Inflammatory macrophage treated with lipopolysaccharide for 4 hours (primary cell): Measurements from ENCODE around the gene AATK.

Experiments used
- DNase-seq: peaks from one replicate; pipeline ENCODE4 v3.0.0-alpha.2; 2020

The AATK gene

DNA sequence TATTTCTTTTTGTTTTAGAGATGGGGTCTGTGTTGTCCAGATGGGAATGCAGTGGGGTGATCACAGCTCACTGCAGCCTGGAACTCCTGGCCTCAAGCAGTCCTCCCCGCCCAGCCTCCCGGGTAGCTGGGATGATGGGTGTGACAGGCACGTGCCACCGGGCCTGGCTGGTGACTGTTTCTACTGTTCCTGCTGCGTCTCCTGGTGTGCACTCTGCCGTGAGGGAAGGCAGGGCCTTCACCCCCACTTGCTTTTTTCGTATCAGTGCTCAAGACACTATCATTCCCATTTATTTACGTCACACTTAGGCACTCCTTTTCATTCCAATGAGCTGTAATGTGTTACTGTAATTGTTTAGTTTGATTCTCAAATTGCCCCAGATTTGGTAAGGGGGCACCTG, 26.0 kb downstream of the AATK start:
- no peak for DNase-seq

DNA sequence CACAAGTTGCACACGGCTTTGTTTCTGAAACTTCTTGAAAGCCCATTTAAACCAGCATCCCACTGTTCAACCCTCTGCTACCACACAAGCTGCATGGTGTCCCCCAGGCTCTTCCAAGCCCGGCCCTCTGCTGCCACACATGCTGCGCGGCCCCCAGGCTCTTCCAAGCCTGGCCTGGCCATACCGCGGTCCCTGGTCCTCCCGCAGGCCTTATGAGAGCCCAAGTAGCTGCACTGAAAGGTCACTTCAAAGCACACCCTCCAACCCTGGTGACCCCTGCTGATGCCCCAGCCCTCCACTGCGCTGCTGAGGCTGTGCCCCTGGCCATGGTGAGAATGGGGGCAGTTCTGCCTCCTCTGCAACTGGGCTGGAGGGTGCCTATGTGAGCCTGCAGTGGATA, 26.6 kb downstream of the AATK start:
- no peak for DNase-seq

DNA sequence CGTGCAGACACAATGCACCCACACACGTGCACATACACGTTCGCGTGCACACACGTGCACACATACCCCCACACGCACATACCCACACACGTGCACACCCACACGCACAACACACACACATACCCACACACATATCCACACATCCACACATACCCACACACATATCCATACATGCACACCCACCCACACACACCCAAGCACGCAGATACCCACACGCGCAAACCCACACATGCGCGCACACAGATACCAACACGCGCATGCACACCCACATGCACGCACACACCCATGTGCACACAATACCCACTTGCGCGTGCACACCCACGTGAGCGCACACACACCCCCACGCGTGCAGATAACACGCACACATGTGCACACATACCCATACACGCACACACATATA, 27.5 kb downstream of the AATK start:
- no peak for DNase-seq

DNA sequence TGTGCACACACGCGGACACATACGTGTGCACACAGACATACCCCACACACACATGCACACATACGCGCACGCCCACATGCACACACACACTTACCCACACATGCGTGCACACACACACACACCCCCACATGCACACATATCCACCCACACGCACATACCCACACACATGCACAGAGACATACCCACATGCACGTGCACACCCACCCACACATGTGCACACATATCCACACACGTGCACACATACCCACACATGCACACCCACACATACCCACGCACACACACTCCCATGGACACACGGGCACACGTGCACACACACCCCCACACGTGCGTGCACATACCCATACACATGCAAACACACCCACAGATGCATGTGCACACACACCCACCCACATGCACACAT, 27.9 kb downstream of the AATK start:
- DNase-seq: no peak

DNA sequence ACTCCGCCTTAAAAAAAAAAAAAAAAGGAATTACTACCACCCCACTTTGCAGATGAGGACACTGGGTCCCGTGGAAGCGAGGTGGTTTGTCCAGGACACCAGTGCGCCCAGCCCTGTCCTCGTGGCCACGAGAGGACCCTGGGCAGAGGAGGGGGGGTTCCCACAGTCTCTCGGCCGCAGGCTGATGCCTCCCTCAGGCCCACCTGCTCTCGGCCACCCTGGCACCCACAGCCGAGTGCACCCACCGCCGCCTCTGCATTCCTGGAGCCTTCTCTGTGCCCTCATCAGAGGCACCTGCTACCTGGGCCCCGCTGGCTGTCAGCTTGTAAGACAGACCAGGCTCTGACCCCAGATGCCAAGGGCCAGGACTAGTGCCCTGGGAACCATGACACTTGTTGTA, 28.8 kb downstream of the AATK start:
- DNase-seq: peak; percentile 20

DNA sequence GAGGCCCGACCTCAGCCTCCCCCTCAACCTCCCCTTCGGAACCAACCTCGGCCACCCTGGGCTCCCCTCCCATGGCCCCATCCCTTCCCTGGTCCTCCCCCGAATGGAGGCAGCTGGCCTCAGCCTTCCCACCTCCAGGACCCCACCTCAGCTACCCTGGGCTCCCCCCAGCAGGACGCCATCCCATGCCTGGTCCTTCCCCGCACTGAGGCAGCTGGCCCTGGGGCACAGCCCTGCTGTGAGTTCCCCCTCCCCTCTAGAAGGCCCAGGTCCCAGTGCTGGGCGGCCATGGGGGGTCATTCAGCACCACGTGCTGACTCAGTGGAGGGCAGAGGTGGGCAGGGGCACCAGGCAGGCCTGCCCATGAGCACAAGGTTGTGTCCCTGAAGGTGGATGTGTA, 29.7 kb downstream of the AATK start:
- no peak for DNase-seq

DNA sequence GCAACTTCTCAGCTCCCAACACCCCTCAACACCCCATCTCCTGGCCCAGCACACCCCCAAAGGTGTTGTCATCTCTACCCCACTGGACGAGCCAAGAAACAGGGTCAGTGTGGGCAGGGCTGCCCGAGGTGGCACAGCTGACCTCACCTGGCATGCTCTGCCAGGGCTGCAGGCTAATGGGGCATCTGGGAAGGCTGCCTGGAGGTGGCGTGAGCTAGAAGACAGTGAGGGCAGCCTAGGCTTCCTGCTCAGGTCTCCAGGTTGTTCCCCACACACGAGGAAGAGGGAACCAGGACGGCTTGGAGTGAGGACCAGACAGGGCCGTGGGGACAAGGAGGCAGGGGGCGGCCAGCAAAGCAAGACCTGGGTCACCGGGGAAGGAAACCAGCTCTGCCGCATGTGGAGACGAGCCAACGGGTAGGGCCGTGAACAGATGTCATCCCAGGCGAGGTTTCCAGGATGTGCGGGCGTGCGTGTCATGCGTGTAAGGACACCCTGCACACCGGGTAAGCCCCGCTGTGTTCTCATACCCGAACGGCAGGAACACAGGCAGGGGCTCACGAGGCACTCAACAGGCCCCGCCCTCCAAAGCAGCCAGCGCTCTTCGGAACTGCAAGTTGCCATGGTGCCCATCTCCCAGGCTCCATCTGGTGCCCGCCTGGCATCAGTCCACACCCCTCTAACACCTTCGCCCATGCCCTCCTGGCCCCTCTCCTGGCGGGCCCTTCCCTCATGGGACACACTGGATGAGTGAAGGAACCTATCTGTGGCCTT, 30.3 kb downstream of the AATK start:
- DNase-seq: no peak

DNA sequence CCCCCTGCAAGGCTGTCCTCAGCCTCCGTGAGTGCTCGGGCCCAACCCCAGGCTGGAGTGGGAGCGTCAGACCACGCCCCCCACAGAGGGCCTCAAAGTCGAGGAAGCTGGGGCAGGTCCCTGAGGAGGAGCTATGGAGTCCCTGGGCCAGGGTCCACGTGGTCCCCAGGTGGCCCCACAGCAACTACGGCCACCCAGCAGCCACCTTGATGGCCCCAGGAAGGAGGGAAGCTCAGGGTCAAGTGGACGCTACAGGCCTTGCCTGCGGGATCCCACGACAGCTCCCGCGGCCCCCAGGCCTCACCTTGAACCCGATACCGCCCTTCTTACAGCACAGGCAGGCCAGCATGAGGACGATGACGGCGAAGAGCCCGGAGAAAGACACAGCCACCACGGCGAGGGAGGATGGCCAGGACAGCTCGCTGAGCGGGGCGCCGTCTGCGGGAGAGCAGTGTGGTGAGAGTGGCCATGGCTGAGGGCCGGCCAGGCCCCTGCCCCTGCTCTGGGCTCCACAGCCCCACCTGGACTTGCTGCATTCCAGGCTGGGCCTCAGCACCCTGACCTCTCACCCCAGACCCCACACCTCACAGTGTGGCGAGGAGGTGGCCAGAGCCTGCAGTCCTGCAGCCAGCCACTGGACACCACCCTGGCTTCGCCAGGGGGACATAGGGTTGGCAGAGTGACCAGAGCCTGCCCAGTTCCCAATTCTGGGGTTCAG, 31.8 kb downstream of the AATK start:
- DNase-seq: no peak

DNA sequence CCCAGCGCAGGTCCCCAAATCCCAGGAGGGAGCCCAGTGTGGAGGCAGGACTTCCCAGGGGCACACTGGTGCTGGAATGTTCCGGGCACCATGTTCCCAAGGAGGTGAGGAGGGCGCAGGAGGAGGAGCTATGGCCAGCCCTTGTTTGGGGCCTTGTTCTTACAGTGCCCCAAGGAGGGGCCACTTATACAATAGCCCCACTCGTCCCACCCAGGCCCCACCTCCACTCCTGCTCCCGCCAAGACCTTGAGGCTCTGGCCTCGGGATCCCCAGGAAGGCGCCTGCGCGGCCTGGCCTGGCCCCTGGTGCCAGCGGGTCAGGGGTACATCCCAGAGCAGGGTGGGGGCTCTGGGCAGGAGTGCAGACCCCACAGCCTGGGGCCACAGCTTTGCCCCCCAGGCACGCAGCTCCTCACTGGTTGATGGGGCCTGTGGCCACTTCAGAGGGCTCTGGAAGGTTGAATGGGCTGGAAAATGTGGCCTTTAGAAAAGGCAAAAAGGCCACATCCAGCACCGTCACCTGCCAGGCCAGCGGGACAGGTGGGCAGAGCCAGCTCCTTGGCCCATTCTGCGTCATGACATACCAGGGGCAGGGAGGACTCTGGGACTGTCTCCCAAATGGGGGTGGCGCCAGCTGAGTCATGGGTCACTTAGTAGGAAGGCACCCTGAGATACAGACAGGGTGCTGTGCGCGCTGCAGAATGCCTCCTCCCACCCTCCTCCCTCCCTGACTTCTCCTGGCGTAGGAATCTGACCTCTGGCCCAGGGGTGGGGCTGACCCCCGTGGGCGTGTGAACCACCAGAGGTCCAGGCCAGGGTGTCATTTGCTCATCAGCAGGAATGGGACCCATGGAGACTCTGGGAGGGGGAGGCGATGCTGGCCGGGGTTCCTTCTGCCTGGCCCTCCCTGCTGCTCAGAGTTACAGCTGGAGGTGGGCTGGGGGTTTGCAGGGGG, 33.0 kb downstream of the AATK start:
- peak; percentile 16 for DNase-seq

DNA sequence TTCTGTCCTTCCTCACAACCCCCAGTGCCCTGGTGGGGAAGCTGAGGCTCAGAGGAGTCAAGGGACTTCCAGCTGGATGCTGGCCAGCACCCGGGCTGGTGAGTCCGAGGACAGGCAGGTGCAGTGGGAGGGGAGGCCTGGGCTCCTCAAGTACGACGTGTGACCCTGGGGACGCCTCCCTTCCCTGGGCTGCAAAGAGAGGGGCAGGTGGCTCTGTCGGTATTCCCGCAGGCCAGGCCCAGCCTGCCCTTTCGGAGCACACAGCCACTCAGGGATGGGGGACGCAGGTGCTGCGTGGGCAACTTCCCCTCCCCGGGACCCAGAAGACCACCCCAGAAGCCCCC, 33.9 kb downstream of the AATK start:
- no peak for DNase-seq

DNA sequence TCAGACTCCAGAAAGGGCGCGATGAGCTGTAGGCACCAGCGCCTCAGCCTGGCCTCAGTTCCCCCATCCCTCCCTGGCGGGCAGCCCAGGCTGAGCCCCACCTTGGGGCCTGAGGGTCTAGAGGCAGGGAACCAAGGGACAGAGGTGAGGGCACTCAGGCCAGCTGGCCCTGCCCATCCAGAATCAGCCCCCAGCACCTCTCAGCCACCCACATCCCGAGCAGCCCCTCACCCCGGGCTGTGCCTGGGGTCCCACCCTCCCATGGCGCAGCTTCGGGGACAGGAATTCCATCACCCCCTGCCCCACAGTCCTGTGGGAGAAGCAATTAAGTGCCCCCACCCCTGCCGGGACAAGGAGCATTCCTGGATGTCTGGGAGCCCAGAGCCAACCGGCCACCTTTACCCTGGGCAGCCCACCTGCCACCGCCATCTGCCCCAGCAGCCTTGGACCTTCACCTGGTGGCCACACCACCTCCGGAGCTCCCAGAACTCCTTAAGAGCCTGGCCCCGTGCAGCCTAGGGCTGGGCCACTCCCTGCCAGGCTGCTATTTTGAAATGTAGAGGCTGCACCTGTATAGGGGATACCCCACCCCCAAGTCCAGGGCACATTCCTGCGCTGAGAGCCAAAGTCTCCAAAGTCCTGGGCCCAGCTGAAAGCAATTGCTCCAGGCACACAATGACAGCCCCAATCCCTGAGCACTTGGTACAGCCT, 34.4 kb downstream of the AATK start:
- no peak for DNase-seq

DNA sequence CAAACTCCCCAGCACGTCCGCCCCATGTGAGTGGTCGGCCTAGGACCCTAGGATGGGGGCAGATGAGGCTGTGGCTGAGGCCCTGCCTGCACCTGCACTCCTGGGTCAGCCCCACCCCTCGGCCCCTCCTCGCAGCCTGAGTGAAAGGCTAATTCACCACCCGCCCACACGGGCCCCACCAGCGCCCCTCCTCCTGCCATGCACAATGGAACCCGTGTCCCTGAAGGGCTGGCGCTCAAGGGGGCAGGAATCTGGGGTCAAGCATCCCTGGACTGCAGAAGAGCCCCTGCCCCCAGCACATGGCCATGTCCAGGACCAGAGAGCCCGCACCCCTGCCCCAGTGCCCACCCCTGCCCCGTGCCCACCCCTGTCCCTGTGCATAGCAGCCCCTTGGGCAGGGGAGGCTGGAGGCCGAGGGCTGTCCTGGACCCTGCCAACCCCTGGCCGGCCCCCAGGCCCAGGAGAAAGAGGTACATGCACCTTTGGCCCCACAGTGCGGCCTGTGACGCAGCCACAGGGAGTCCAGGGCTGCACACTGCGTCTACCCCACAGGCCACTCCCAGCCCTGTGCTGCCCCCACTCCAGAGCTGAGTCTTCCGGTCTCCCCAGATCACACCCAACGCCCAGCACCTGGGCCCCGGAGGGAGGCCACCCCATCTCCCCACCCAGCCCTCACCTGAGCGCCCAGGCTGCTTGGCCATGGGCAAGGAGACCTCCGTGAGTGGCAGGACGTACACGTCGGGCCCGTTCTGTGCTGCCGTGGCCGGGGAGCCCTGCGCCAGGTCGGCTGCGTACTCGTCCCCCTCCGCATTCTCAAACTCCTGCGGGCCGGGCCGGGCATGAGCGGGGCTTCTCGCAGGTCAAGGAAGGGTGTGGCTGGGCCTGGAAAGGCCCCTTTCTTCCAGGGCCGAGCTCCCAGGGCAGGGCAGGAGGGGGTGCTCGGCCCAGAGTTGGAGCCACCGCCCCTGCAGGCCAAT, 35.3 kb downstream of the AATK start:
- no peak for DNase-seq

DNA sequence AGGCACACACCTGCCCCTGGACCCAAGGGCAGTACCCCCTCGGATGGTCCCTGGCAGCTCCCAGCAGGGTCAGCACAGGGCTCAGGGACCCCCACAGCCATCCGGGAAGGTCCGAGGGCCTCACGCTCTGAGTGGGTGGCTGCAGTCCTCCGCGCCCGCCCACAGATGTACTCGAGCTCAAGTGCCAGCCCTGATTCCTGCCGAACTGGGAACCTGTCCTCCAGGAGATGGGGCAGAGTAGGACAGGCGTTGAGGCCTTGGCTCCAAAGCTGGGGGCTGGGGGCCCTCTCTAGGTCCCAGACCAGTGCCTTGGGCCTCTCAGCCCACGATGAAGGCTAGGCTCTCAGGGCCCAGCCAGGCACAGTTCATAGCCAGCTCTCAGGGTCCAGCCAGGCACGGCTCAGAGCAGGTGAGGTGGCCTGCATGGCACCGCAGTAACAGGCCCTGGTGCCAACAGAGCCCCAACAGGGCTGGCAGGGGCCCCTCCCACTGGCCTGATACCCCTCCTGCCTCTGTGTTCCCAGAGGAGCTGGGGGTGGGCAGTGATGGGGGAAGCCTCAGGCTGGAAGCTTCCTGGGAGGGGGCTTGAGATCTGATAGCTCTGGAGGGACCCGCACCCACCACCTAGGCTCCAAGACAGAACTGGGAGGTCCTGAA, 36.2 kb downstream of the AATK start:
- DNase-seq: no peak

DNA sequence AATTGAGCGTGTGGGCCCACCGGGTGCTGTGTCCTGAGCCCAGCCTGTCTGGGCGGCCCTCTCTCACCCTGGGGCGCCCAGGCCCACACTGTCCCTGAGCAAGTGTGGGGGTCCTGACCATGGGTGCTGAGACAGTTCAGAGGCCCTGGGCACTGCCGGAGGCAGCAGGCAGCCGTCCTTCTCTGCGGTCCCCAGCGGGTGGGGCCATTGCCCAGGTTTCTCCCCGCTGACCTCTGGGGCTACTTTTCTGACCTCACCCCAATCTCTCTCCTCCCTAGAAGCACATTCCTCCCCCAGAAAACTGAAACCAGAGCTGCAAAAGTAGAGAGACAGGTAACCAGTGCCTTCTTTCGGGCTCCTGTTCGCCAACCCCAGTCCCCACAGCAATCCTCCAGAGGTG, 36.7 kb downstream of the AATK start:
- DNase-seq: no peak

DNA sequence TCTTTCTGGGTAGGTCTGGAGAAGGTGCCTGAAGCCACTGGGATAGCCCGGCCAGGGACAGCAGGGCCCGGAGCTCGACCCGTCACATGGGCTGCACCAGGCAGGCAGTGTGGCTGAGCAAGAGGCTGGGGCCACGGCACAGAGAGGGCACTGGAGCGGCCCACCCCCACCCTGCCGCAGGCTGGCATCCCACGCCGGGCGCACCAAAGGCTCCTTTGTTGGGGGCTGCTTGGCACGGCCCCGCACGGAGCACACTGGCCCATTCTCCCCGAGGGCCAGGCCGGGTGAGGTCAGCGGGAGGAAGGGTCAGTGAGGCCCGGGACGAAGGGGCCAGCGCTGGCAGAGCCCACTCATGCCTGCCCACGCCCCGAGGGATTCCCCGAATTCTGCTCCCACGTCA, 37.2 kb downstream of the AATK start:
- no peak for DNase-seq

DNA sequence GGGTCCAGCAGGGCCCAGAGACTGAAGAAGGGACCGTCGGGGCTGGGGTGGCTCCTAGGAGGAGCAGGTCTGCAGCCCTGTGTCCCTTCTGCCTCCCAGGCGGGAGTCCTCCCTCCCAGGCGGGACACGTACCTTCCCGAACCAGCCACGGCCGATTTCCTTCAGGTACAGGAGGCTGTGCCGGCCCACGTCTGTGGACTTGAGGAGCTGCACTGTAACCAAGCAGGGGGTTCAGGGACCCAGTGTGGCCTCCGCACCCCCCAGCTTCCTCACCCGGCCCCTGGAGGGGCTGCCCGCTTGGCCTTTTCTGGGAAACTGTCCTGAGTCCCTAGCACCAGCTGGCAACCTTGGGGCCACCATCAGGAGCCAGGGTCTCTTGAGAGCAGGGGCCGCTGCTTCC, 37.7 kb downstream of the AATK start:
- DNase-seq: no peak

DNA sequence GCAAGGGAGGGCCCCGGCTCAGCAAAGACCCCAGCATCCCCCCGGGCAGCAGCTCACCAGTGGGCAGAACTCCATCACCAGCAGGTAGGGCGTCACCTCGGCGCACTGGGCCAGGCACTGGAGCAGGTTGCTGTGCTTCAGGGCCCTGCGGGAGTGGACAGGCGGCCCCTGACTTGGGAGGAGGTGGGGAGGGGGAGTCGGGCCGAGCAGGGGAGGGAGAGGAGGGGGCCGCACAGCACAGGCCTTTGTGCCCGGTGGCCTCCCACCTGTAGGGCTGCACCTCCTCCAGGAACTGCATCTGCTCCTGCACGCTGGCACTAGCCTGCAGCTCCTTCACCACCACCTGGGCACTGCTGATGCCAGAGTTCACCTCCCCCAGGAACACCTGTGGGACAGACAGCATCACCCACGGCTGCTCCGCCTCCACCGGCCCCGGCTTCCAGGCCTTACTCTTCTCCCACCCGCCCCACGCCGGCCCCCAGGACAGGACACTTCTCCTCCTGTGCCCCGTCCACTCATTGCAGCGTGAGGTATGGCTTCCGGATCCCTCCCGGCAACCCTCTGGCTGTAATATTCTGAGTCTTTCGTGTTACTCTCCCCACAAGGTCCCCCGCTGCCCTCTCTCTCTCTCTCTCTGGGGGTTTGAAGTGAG, 38.4 kb downstream of the AATK start:
- no peak for DNase-seq

DNA sequence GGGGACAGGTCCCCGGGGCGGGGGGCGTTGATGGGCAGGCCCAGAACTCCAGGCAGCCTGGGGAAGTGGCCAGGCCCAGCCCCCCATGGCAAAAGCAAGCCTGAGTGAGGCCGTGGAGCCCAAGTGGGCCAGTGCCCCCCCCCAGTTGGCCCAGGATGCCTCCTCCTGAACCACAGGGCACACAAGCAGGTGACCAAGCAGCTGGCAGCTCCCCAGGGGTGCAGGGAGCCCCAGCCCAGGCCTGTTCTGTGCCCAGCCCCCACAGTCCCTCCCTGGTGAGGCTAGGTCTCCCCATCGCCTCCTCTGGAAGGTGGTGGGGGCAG, 38.9 kb downstream of the AATK start:
- no peak for DNase-seq

DNA sequence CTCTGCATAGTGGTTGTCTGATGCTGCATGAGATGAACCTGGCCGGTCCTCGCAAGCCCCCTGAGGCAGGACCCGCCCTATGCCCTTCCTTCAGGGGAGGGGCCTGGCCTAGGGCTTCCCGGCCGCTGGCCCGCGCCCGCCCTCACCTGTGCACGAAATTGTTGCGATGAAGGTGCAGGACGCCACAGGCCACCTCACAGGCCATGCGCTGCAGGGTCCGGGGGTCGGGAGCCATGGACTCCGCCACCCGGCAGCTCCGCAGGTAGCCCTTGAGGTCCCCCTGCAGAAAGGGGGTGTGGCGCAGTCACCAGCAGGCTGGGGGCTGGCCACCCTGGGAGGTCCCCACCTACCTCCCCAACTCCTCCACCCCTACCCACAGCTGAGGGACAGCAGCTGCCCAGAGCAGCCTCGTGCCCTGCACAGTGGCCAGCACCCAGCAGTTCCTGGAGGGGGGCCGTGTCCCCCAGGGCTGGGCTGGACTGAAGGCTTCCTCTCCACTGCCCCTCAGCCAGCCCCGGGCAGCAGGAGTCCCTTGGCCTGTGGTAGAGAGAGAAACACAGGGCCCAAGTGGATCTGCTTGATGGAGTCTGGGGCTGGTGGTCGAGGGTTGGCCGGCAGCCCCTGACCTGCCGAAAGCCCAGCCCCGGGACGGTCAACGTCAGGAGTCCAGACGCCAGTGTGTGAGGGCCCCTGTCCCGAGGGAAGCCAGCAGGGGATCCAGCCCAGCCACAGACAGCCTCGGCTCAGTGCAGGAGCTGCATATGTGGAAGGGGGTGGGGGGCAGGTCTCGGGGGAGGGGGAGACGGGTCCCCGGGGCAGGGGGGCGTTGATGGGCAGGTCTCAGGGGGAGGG, 39.5 kb downstream of the AATK start:
- no peak for DNase-seq

DNA sequence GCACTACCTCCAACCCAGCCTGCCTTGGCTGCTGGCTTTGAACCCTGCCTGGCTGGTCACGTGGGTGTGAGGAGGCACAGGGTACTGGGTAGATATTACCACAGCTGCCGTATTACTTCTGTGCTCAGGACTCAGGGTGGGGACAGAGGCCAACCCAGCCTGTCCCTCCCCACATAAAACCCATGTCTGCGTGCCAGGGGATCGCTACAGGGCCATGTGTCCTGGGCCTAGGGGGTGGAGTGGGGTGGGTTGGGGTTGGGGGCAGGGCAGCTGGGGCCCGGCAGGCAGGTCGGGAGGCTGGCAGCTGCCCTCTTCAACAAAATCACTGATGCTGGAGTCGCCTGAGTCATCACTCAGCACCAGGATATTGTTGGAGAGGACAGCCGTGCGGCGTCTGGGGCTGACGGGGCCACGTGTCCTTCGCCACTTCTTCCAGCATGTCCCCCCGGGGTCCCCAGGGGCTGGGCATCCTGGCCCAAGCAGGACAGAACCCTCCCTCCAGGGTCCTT, 40.4 kb downstream of the AATK start:
- DNase-seq: no peak
